CD1c-positive myeloid dendritic cell (primary cell): ENCODE results near the gene FOXK1.
"Not testable (repeated sequence)": the region's sequence is repeated elsewhere in the genome, so short reads cannot be mapped to it uniquely, and the experiment has no call there.

Source experiments
- DNase-seq: peaks from one replicate; pipeline ENCODE4 v3.0.0-alpha.2; 2016; ENCODE audit errors: extremely low spot score

The FOXK1 gene

DNA sequence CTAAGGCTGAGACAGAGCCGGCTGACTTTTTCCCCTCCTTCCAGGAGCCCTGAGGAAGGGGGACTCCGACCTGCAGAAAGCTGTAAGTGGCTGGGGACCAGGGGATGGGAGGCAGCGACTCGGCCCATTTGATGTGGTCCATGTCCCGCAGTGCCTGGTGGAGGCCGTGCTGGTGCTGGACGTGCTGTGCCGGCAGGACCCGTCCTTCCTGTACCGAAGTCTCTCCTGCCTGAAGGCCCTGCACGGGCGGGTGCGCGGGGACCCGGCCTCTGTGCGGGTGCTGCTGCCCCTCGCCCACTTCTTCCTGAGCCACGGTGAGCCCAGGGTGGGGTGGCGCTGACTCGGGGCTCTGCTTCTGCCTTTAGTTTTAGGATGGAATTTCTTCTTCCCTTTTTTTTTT lies 103.3 kb downstream of the FOXK1 start:
- DNase-seq, result no peak

DNA sequence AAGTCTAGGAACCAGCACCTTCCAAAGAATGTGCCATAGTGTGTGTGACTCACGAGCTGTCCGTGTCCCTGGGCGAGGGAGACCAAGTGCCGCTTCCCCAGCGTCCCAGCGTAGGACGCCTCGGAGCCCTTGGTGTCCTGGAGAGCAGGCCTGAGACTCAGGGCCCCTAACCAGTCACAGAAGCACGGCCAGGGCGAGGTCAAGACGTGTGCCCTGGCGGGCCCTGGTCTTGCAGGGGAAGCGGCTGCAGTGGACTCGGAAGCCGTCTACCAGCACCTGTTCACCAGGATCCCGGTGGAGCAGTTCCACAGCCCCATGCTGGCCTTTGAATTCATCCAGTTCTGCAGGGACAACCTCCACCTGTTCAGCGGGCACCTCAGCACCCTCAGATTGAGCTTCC lies 103.9 kb downstream of the FOXK1 start:
- no peak for DNase-seq

DNA sequence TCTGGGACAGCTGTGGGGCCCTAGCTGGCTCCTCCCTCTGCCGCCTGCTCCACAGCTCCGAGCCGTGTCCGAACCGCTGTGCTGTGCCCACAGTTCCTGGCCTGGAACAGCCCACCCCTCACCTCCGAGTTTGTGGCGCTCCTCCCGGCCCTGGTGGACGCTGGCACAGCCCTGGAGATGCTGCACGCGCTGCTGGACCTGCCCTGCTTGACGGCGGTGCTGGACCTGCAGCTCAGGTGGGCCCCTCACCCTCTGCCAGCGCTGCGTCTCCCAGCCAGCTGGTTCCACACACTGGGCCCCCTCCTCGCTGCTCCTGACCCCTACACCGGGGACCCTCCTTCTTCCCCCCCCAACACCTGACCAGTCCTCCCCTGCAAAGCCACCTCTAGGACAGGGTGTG lies 105.4 kb downstream of the FOXK1 start:
- no peak for DNase-seq

DNA sequence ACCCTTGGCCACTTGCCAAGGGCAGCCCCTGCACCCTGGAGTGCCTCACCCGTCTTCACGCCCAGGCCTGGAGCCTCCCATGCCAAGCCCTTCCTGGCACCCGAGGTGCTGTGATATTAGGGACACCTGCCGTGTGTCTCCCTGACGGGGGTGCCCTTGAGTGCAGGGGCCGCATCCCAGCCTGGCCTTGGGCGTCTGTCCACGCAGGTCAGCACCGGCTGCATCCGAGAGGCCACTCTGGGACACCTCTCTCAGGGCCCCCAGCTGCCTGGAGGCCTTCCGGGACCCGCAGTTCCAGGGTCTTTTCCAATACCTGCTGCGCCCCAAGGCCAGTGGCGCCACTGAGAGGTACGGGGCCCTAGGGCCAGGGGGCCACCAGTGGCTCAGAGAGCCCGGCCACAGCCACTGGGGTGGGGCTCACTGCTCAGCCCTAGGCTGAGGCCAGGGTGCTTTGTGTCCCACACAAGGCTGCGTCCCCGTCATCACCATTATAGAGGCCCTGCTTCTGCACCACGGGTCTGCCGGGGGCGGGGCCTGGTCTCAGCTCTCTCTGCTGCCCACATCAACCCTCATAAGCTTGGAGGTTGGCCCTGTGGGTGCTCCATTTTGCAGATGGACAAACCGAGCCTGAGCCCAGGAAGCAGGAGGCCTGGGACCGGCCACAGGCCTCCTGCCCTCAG lies 106.0 kb downstream of the FOXK1 start:
- DNase-seq, result no peak

DNA sequence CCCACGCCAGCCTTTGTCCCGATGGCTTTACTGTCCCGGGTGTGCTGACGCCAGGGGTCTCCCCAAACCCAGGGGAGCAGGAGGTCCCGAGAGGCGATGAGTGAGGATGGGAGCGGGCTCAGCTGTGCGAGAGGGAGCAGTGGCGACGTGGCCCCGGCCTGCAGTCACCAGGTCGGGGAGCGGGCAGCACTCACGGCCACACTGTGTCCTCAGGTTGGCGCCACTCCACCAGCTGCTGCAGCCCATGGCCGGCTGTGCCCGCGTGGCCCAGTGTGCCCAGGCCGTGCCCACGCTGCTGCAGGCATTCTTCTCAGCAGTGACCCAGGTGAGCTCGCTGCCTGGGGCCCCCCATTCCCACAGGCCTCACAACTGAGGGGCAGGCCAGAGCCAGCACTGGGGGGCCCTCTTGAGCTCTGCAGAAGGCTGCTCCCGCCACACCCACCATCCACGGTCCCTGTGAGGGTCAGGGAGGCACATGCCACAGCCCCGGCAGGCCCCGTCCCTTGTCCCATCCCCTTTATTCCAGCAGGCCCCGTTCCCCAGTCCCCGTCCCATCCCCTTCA lies 106.6 kb downstream of the FOXK1 start:
- DNase-seq, result no peak

DNA sequence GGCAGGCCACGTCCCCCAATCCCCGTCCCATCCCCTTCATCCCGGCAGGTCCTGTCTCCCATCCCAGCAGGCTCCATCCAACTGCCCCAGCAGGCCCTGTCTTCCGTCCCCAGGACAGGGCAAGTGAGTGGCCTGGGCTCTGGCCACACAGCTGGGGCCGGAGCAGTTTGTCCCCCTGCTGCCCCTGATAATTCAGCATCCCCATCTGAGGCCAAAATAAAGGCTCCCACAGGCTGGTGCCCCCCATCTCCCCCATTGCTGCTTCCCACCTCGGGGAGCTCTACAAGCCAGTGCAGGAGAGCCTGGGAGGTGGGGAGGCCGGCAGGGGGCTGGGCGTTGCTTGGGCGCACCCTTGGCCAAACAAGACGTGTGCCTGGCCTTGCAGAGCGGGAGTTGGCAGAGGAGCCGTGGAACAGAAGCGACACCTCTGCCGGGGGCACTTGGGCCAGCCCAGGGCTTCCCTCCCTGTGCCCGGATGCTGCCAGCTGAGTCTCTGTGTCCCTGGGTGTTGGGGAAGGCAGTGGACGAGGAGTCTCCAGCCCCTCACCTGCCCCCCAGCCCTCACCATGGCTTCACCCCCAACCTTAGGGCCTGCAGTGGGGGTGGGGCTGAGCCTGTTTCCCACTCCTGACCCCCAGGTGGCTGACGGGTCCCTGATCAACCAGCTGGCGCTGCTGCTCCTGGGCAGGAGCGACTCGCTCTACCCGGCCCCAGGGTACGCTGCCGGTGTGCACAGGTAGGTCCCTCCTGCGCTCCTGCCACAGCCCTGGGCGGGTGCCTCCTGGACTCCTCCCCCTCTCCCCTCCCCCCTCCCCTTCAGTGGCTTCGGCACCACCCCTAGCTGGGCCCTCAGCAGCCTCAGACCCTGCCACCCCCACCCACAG lies 107.3 kb downstream of the FOXK1 start:
- no peak for DNase-seq

DNA sequence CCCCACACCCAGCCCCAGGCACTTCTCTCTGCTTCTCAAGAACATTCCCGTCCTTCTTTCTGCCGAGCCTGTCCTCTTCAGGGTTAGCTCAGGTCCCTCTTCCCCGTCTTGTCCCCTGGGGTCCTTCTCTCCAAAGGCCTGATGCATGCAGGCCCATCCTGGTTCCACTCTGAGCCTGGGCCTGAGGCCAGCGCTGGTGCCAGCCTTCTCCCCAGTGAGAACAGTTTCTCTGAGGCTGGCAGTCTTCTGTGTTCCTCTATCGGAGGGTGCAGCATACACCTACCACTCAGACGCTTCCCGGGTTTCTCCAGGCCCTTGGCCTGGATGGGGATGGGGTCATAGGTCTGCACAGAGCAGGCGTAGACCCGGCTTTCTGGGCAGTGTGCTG lies 108.0 kb downstream of the FOXK1 start:
- DNase-seq, result no peak

DNA sequence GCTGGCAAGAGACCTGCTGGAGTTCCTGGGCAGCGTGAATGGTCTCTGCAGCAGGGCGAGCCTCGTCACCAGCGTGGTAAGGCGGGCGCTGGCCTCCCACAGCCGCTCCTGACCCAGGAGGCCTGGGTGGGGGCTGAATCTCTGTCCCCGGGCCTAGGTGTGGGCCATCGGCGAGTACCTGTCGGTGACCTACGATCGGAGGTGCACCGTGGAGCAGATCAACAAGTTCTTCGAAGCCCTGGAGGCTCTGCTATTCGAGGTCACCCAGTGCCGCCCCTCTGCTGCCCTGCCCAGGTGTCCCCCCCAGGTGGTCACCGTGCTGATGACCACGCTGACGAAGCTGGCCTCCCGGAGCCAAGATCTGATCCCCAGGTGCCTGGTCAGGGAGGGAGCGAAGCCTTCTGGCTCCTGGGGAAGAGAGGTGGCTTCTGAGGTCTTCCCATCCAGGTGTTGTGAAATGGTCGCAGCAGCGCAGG lies 108.5 kb downstream of the FOXK1 start:
- no peak for DNase-seq

DNA sequence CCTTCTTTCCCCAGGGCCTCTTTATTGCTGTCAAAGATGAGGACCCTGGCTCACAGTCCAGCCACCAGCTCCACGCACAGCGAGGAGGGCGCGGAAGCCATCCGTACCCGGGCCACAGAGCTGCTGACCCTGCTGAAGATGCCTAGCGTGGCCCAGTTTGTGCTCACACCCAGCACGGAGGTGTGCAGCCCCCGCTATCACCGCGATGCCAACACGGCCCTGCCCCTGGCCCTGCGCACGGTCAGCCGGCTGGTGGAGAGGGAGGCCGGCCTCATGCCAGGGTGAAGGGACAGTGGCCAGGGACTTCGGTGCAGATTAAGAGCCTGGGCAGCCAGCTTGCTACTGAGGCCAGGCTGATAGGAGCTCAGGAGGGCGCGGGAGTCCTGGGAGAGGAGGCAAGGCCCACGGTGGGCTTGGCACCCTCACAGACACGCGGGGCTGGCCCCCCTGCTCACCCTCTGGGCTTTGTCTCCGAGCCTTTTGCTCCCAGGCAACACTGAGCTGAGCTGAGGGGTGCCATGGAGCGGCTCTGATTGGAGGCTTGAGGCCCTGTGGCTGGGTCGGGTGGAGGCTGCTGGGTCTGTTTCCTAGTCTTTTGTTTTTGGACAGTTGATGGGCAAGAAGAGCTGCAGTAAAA lies 109.1 kb downstream of the FOXK1 start:
- no peak for DNase-seq

DNA sequence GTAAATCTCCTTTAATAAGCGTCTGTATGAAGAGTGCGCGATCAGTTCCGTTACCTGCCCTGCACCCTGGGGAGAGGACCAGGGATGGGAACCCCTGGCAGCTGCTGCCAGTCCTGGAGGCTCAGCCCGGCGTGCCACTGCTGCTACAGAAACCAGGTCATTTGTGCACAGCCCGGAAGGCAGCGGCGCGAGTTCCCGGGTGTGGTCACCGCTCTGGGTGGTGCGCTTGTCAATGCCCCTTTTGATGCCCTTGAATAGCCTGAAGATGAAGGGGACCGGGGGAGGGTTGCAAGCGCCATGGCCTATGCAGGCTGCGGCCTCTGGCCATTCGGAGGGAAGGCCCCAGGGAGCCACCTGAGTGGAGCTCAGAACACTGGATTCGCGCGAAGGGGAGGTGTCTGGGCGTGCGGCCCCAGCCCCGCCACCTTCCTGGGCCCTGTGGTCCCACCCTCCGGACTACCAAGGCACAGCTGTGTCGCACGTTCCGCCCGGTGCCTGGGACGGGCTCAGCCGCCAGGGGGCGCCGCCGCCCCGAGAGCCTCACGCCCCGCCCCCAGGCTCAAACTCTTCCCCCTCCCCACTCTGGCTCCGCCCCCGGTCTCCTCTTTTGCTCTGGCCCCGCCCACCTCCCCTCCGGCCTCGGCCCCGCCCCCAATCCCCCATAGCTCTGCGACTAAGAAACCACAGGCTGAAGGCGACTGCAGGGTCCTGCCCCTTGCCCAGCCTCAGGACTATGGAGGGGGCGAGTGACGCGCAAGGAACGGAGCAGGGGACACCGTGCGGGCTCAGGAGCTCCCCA lies 109.8 kb downstream of the FOXK1 start:
- DNase-seq, result peak; percentile 82

DNA sequence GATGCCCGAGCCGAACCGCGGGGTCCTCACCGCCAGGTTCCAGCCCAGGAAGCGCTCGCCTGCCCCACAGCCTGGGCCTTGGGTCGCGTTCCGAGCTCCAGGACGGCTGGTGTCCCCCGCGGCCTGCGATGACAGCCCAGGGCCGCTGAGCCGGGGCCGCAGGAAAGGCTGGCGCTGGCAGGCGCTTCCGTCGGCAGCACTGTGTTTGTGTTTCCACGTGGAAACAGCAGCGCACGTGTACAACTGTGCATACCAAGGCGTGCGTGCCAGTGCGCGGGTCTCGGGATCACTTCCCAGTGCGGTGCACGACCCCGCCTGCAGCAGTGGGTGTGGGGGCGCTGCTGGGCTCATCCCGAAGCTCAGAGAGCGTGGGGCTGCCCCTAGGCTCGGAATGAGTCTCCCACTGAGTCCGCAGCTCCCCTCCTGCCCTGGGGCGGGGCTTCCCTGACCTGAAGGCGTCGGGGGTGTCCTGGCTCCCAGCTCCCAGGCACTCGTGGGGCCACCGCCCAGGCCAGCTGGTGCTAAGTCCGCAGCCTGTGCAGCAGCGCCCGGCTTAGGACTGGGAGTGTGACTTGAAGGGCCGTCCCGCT lies 110.5 kb downstream of the FOXK1 start:
- DNase-seq, result peak; percentile 41

DNA sequence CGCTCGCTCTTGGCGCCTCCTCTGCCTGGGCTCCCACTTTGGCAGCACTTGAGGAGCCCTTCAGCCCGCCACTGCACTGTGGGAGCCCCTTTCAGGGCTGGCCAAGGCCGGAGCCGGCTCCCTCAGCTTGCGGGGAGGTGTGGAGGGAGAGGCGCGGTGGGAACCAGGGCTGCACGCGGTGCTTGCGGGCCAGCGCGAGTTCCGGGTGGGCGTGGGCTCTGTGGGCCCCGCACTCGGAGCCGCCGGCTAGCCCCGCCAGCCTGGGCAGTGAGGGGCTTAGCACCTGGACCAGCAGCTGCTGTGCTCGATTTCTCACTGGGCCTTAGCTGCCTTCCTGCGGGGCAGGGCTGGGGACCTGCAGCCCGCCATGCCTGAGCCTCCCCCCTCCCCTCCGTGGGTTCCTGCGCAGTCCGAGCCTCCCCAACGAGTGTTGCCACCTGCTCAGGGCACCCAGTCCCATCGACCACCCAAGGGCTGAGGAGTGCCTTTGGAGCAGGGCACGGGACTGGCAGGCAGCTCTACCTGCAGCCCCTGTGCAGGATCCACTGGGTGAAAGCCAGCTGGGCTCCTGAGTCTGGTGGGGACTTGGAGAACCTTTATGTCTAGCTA lies 111.4 kb downstream of the FOXK1 start:
- not testable (repeated sequence) for DNase-seq

DNA sequence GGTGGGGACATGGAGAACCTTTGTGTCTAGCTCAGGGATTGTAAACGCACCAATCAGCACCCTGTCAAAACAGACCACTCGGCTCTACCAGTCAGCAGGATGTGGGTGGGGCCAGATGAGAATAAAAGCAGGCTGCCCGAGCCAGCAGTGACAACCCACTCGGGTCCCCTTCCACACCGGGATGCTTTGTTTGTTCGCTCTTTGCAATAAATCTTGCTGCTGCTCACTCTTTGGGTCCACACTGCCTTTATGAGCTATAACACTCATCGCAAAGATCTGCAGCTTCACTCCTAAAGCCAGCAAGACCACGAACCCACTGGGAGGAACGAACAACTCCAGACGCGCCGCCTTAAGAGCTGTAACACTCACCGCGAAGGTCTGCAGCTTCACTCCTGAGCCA lies 112.1 kb downstream of the FOXK1 start:
- not testable (repeated sequence) for DNase-seq

DNA sequence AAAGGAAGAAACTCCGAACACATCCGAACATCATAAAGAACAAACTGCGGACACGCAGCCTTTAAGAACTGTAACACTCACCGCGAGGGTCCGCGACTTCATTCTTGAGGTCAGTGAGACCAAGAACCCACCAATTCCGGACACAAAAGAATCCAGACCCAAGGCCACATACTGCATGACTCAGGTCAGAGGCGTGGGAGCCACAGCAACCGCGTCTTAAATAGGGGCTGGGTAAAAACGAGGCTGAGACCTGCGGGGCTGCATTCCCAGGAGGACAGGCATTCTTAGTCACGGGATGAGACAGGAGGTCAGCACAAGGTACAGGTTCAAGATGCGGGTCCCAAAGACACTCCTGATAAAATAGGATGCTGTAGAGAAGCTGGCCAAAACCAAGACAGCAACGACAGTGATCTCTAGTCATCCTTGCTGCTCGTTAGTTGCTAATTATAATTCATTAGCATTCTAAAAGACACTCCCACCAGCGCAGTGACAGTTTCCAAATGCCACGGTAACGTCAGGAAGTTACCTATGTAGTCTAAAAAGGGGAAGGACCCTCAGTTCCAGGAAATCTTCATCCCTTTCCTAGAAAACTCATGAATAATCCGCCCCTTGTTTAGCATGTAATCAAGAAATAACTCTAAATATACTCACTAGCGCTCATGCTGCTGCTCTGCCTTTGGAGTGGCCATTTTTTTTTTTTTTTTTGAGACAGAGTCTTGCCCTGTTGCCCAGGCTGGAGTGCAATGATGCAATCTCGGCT lies 112.7 kb downstream of the FOXK1 start:
- peak; percentile 57 for DNase-seq

DNA sequence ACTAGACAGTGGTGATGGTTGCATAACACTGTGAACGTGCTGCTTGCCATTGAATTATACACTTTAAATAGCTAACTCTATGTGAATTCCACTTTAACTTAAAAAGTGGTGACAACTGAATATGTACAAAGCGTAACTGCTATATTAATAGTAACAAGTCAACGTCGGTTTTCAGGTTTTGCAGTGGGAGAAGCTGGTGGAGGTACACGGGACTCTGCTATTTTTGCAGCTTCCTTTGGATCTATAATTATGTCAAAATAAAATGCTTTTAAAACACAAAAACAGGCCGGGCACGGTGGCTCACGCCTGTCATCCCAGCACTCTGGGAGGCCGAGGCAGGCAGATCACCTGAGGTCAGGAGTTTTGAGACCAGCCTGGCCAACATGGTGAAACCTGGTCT lies 114.4 kb downstream of the FOXK1 start:
- DNase-seq, result no peak

DNA sequence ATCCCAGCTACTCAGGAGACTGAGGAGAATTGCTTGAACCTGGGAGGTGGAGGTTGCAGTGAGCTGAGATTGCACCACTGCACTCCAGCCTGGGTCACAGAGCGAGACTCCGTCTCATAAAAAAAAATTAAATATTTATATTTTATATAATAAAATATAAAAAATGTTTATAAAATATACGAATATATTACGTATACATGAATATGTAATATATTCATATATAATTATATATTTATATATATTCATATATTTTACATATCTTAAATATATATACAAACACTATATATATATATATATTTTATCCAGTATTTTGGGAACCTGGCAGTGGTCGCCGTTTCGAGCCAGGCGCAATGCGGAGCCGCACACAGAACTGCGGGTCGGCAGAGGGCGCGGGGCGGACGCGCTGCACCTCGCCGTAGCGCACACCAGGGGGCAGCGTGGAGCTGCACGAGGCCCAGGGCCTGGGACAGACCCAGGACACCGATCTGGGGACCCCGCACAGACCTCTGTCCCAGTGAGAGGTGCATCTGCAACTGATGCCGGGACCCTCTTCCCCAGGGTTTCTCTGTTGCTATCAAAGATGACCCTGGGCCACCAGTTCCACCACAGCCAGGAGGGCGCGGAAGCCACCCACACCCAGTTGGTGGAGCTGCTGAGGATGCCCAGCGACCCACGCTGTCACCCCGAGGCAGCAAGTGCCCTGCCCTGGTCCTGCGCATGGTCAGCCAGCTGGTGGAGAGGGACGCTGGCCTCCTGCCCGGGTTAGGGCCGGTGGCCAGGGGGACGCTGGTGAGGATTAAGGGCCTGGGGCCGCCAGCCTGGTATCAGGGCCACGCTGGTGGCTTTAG lies 116.0 kb downstream of the FOXK1 start:
- peak; percentile 70 for DNase-seq

DNA sequence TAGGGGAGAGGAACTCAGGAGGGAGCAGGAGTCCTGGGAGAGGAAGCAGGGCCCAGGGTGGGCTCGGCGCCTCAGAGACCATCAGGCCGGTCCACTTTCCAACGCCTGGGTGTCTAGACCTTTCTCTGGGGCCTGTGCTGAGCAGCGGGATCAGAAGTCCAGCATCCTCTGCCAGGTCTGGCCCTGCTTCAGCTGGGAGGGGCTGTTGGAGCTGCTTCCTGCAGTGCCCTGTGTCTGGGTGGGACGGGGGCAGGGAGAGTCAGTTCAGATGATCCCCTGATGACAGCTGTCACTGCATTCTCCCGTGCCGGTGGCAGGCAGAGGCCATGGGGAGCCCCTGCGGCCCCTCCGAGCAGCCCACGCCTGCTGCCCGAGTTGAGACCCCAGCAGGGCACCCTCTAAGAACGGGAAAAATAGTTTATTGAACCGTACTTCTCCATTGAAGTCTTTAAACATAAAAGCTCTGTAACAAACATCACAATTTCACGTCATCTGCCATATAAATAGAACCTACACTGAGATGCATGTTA lies 116.7 kb downstream of the FOXK1 start:
- DNase-seq, result no peak

DNA sequence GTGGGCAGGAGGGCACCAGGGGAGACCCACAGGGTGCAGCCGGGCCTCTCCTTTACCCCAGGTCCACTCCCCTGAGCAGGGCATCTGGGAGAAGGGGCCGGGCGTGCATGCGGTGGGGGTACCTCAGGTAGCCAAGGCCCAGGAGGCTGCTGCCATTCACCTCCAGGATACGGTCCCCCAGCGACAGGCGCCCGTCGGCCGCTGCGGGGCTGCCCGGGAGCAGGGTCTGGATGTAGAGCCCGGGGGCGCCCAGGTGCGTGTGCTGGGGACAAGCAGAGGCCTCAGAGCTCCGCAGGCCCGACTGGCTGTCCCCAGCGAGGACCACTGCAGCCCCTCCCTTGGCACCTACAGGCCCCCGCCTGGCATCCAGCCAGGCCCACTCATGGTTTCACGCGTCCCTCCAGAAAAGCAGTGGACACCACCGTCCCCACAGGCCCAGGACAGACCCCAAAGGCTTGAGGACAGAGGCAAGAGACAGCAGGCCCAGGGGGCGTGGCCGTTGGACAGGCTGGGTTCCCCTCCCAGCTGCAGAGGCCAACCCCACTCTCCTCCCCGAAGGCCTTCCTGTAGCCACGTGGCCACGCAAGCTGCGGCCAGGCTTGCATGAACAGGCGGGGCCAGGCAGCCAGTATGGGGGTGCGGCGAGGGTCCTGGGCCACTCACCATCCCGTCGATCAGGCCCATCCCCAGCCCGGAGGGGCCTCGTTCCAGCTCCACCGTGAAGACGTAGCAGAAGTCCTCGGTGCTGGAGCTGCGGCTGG lies 117.6 kb downstream of the FOXK1 start:
- no peak for DNase-seq
